Measurements from ENCODE around the gene CFLAR.

DNA sequence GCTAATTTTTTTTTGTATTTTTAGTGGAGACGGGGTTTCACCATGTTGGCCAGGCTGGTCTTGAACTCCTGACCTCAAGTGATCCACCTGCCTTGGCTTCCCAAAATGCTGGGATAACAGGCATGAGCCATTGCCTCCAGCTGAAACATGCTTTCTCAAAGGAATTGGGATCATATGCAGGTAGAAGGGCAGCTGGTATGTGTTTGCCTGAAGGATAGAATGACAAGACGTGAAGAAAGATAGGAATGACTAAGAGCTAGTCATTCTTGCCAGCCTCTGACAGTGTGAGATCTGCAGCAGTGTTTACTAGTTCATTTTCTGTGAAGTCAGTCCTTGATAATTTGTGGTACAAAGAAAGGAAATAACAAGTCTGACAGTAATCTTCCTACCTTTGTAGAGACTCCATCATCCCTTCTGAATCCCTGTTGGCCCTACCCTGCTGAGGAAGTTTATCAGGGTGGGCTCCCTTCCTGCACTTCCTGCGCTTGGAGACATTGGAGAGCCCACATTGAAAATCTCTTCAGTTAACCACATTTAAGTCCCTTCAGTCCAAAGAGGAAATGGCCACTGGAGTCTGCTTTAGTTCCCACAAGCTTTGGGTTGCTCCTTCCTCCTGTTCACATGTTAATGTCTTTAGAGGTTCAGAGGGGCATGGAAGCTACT, 14.7 kb downstream of the CFLAR start:
- TF ChIP-seq, protein P1, sequence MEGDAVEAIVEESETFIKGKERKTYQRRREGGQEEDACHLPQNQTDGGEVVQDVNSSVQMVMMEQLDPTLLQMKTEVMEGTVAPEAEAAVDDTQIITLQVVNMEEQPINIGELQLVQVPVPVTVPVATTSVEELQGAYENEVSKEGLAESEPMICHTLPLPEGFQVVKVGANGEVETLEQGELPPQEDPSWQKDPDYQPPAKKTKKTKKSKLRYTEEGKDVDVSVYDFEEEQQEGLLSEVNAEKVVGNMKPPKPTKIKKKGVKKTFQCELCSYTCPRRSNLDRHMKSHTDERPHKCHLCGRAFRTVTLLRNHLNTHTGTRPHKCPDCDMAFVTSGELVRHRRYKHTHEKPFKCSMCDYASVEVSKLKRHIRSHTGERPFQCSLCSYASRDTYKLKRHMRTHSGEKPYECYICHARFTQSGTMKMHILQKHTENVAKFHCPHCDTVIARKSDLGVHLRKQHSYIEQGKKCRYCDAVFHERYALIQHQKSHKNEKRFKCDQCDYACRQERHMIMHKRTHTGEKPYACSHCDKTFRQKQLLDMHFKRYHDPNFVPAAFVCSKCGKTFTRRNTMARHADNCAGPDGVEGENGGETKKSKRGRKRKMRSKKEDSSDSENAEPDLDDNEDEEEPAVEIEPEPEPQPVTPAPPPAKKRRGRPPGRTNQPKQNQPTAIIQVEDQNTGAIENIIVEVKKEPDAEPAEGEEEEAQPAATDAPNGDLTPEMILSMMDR (IDR thresholded peaks at IDR 0.05; ENCODE audit: insufficient read depth, low read depth, low read length), result no peak
- no peak for TF ChIP-seq EZH2 (IDR thresholded peaks at IDR 0.05; ENCODE audit: insufficient read depth, low read length)

All from astrocyte (in vitro differentiated cells and primary cell).